GM12873 (cell line): ENCODE measurements around the gene SYNGR3.
A peak's percentile ranks its signal among the peaks of the same experiment; 100 is the strongest.

ENCODE experiments used
- TF ChIP-seq, protein P1 (sequence below): IDR thresholded peaks from 2 replicates; pipeline ENCODE4 v1.5.1; 2012; ENCODE audit warnings: low read depth, mild to moderate bottlenecking, moderate library complexity, low read length, control low read depth; ENCODE audit not compliant: insufficient read depth; ENCODE audit errors: missing control alignments

SYNGR3 gene

DNA sequence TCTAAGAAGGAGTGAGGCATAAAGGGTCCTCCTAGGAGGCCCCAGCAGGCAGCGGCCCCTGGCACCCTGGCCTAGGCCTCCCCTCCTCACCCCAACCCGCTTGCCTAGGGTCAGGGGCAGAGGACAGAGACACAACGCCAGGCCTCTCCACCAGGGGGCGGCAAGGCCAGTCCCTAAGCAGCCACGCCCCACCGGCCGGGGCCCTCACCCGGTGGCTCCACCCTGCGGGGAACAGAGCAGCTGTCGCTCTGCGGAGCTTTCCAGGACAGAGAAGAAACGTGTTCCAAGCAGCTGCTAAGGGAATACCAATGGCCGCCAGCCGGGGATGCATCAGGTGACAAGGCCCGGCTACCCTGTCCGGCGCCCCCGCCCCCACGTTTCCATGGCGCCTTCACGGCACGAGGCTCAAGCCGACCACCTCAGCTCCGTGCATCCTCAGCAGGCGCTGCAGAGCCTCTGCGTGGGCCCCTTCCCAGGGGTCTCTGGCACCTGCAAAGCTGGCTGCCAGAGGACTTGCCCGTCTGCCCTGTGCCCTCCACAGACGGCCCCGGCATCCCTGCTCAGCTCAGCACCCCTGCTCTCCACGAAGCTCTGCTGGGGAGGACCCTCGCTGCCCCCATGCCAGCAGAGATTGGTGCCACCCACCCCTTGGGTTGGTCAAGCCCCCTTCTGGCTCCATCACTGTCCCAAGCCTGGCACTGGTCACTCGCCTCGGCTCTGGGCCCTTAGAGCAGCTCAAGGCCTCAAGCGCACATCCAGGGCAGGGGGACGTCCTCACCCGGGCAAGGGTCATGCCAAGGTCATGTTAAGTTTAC is 14.3 kb downstream of the SYNGR3 start:
- TF ChIP-seq, protein P1, sequence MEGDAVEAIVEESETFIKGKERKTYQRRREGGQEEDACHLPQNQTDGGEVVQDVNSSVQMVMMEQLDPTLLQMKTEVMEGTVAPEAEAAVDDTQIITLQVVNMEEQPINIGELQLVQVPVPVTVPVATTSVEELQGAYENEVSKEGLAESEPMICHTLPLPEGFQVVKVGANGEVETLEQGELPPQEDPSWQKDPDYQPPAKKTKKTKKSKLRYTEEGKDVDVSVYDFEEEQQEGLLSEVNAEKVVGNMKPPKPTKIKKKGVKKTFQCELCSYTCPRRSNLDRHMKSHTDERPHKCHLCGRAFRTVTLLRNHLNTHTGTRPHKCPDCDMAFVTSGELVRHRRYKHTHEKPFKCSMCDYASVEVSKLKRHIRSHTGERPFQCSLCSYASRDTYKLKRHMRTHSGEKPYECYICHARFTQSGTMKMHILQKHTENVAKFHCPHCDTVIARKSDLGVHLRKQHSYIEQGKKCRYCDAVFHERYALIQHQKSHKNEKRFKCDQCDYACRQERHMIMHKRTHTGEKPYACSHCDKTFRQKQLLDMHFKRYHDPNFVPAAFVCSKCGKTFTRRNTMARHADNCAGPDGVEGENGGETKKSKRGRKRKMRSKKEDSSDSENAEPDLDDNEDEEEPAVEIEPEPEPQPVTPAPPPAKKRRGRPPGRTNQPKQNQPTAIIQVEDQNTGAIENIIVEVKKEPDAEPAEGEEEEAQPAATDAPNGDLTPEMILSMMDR = peak; percentile 96

DNA sequence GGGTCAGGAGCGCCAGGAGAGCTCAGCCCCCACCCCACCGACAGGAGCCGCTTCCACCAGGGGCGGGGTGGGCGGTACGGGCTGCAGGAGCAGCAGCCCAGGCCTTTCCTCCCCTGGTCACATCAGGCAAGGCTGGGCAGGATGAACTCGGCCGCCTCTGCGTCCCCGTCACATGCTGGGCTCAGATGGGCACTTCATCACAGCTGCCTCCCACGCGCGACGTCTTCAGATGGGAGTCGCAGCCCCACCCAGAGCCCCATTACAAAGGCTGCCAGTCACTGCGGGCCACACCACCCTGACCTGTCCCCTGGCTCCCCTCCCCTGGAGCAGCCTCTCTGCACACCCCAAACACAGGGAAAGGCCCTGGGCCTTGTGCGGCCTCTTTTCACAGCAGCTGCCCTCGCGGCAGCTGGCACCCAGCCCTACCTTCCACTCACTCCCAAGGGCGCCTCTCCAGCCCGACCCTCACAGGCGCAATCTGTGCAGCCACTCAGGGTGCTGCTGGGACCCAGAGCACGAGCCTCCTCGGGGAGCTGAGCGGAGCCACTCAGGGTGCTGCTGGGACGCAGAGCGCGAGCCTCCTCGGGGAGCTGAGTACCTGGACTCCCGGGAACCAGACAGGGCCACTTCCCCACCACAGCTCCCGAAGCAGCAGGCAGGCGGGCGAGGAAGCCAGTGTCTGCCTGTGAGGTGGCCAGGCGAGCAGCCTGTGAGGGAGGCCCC is 15.2 kb downstream of the SYNGR3 start:
- TF ChIP-seq, protein P1 = no peak

DNA sequence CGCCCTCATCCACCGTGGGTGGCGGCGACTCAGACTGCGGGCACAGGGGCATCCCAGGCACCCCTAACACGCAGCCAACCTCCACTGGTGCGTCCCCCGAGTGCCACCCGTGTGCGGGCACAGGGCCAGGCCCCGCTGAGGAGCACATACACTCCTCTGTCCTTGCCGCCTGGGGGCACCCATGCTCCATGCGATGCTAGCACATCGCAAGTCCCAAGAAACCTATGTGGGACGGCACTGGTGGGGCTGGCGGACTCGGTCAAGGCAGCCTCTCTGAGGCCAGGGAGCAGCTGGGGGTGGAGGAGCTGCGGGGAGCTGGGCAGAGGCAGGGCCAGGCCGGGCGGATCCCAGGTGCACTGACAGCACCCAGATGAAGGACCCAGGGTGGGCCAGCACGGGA is 15.9 kb downstream of the SYNGR3 start:
- TF ChIP-seq, protein P1 = peak; percentile 25

DNA sequence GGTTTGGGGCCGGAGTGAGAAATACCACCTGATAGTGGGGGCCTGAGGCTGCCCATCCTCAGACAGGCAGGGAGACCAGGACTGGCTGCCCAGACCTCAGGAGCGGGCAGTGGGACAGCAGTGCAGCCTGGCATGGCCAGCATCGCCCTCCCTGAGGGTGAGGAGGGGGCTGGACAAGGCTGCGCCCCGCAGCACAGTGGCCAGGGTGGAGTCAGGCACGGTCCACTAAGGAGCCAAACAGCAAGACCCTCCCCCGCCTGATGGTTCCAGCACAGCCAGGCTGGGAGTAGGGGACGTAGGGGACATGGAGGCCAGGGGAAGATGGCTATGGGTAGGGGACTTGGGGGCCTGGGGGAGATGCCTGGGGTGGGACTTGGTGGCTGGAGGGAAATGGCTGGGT is 16.5 kb downstream of the SYNGR3 start:
- TF ChIP-seq, protein P1 = no peak

DNA sequence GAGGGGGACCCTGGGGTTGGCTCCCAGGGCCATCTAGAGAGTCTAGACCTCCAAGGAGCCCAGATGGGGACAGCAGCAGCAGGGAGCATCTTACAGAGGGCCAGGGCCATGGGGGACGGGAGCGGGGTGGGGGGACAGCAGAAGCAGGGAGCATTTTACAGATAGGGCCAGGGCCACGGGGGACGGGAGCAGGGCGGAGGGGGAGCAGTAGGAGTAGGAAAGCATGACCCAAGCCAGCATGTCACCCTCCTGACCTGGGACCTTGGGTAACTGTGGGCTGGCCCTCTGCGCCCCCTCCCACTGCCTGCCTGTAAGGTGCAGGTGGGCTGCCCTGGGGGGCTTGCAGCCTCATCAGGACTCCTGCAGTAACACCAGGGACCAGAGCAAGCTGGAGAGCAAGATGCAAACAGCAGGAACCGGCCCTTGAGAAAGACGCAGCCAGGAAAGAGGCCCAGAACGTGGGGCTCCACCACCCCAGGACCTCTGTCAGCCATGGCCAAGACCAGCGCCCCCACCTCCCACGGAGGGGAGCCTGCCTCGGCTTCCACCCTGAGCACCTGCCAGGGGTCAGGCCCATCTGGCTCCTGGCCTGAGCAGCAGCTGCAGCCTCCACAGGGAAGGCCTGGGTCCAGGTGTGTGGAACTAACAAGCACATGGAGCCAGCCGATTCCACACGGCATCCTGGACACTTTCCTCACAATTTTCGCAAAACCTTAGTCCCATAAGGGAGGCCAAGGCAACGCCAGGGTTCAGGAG is 17.5 kb downstream of the SYNGR3 start:
- TF ChIP-seq, protein P1 = no peak

DNA sequence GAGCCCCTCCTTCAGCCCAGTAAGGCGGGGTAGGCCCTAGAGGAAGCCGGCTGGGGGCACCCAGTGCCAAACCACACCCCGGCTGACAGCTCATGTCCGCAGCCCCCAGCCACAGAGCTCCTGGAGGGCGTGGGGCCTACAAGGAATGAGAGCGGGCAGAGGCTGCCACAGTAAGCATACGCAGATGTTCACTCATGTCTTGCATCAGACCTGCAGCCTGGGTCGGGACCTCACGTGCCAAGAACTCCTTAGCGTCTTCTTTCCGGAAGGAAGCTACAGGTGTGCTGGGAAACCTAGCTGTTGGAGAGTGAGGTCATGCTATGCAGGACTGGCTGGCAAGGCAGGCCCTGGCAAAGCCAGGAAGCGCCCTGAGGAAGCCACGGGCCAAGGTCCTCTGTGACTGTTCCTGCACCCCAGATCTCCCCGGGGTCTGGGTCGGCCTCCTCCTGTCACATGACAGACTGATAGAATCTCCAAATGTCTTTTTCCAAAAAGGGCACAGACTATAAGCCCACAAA is 18.3 kb downstream of the SYNGR3 start:
- TF ChIP-seq, protein P1 = no peak
